ACHN (cell line): ENCODE data around the gene BCORL1.

Experiments
- DNase-seq: peaks from one replicate; pipeline ENCODE4 v3.0.0-alpha.2; 2015
- in situ Hi-C: cut with HindIII; loops from 2 replicates; pipeline ENCODE4 v1.10.0; 2017; ENCODE audit warnings: low sequenced_read_pairs, low pct_ligation_motif_present, low pct_unique_long_range_greater_than_20kb

BCORL1 gene

GRCh38 chrX:129982300-129983251 is at the start of gene BCORL1:
BCORL1 (plus strand) TSS chrX:129982635; CDS start chrX:130005232, 22,597 bp downstream.
- DNase-seq, result peak; percentile 85
- in situ Hi-C loops, result no loop called here

- in situ Hi-C loops, result no loop called here
Observed at GRCh38 chrX:129932821-129933321, 49.6 kb upstream of the BCORL1 start.

GRCh38 chrX:129933700-129934099 is 48.7 kb upstream of the BCORL1 start:
- no peak for DNase-seq
- in situ Hi-C loops, result no loop called here

More at GRCh38 chrX:129932821-129933321, 49.6 kb upstream of the BCORL1 start:
- no peak for DNase-seq

GRCh38 chrX:129934461-129934860 is 48.0 kb upstream of the BCORL1 start:
- DNase-seq, result no peak
- in situ Hi-C loops, result no loop called here

- in situ Hi-C loops, result no loop called here
- DNase-seq, result no peak
Observed at GRCh38 chrX:129934952-129935351, 47.5 kb upstream of the BCORL1 start.

GRCh38 chrX:129938081-129938480 is 44.4 kb upstream of the BCORL1 start:
- in situ Hi-C loops, result no loop called here
- DNase-seq, result no peak

- no peak for DNase-seq
- in situ Hi-C loops, result no loop called here
Observed at GRCh38 chrX:129939986-129940385, 42.4 kb upstream of the BCORL1 start.

GRCh38 chrX:129940721-129941120 is 41.7 kb upstream of the BCORL1 start:
- no peak for DNase-seq
- in situ Hi-C loops, result no loop called here

- in situ Hi-C loops, result no loop called here
- DNase-seq, result no peak
Observed at GRCh38 chrX:129945131-129945530, 37.3 kb upstream of the BCORL1 start.

- no peak for DNase-seq
- in situ Hi-C loops, result no loop called here
Observed at GRCh38 chrX:129953334-129953648, 29.1 kb upstream of the BCORL1 start.

- no peak for DNase-seq
- in situ Hi-C loops, result no loop called here
Observed at GRCh38 chrX:129953881-129954280, 28.6 kb upstream of the BCORL1 start.

- DNase-seq, result no peak
- in situ Hi-C loops, result no loop called here
Observed at GRCh38 chrX:129954804-129955203, 27.6 kb upstream of the BCORL1 start.

- in situ Hi-C loops, result no loop called here
- no peak for DNase-seq
Observed at GRCh38 chrX:129955682-129956081, 26.8 kb upstream of the BCORL1 start.

- in situ Hi-C loops, result no loop called here
- no peak for DNase-seq
Observed at GRCh38 chrX:129956145-129956544, 26.3 kb upstream of the BCORL1 start.

- DNase-seq, result no peak
- in situ Hi-C loops, result no loop called here
Observed at GRCh38 chrX:129956765-129957164, 25.7 kb upstream of the BCORL1 start.

GRCh38 chrX:129957241-129958082 is 25.0 kb upstream of the BCORL1 start:
- in situ Hi-C loops, result no loop called here
- DNase-seq, result peak; percentile 48

- no peak for DNase-seq
- in situ Hi-C loops, result no loop called here
Observed at GRCh38 chrX:129958083-129958465, 24.4 kb upstream of the BCORL1 start.

- in situ Hi-C loops, result no loop called here
- DNase-seq, result no peak
Observed at GRCh38 chrX:129958814-129959492, 23.5 kb upstream of the BCORL1 start.

- DNase-seq, result no peak
- in situ Hi-C loops, result no loop called here
Observed at GRCh38 chrX:129959493-129959832, 23.0 kb upstream of the BCORL1 start.
